GM12878 (cell line): ENCODE data around the gene ZSWIM7. TPM values are rescaled to one million over a fixed set of nuclear protein-coding genes. Genes with fewer than 3 reads are reported as not detected.

Source experiments
- ATAC-seq: fragments of 200-7000 bp; cut with Tn5 transposase; 3 replicates; pipeline ENCODE4 v1.9.1; 2020; ENCODE audit warnings: mild to moderate bottlenecking, moderate library complexity
- BruUV-seq: library from RNA; stranded (reverse); fragments of 400-500 nt; replicated peaks from 2 replicates; lab custom pipeline; 2021; lab: Mats Ljungman, UMichigan
- CTCF ChIA-PET: fragments of 300-600 bp; sonication (Branson Sonifier 250); formaldehyde crosslinking; extraction: SDS; loops from one replicate; lab custom pipeline; 2021; ENCODE audit warnings: inconsistent platforms; lab: Yijun Ruan, JAX
- POLR2A ChIA-PET: fragments of 350-600 bp; formaldehyde crosslinking; extraction: SDS; loops from one replicate; lab custom pipeline; 2021; ENCODE audit warnings: inconsistent platforms; lab: Charles Lee
- RAD21 ChIA-PET: fragments of 300-600 bp; sonication (Branson Sonifier 250); formaldehyde crosslinking; loops from one replicate; lab custom pipeline; 2023; ENCODE audit warnings: antibody characterized with exemption; ENCODE audit not compliant: unreplicated experiment; lab: Charles Lee
- SMC1A ChIA-PET: fragments of 300-600 bp; sonication (Branson Sonifier 250); formaldehyde crosslinking; loops from one replicate; lab custom pipeline; 2023; ENCODE audit not compliant: unreplicated experiment, uncharacterized antibody; lab: Charles Lee
- DNase-seq: peaks from one replicate; pipeline ENCODE4 v3.0.0-alpha.2; 2011; ENCODE audit warnings: low read depth, low spot score
- FAIRE-seq: peaks from 3 replicates; lab custom pipeline; 2011; peaks lifted over from hg19 to GRCh38; lab: Jason Lieb, UNC
- H2AFZ ChIP-seq: 2 replicates; pipeline ENCODE4 v1.6.0; 2011; ENCODE audit warnings: low read depth, low read length, control low read depth; ENCODE audit not compliant: control insufficient read depth
- H3K27ac ChIP-seq: 2 replicates; pipeline ENCODE4 v1.5.1; 2011; ENCODE audit warnings: control low read depth; ENCODE audit not compliant: control insufficient read depth, insufficient read depth
- H3K27me3 ChIP-seq, 2 experiments: replicated peaks in 1 of 2; 2 replicates each; pipeline versions ENCODE4 v1.6.0 to v1.6.1; 2011; ENCODE audit warnings: low read length in 1 of 2; ENCODE audit not compliant: control insufficient read depth in 2 of 2, insufficient read depth in 2 of 2
- H3K36me3 ChIP-seq, 2 experiments: 2 replicates each; pipeline ENCODE4 v1.5.1; 2011; ENCODE audit warnings: low read length in 1 of 2; ENCODE audit not compliant: control insufficient read depth in 2 of 2, insufficient read depth in 2 of 2
- H3K4me1 ChIP-seq: 2 replicates; pipeline ENCODE4 v1.6.1; 2011; ENCODE audit warnings: mild to moderate bottlenecking, low read length, moderate library complexity, mixed read lengths; ENCODE audit not compliant: control insufficient read depth, insufficient read depth
- H3K4me2 ChIP-seq: 2 replicates; pipeline ENCODE4 v1.6.0; 2011; ENCODE audit warnings: control low read depth; ENCODE audit not compliant: control insufficient read depth, insufficient read depth
- H3K4me3 ChIP-seq: fragments of 200-600 bp; sonication (generic); 2 replicates; pipeline ENCODE4 v1.5.1; 2016
- H3K79me2 ChIP-seq: 2 replicates; pipeline ENCODE4 v1.6.0; 2011; ENCODE audit warnings: low read length; ENCODE audit not compliant: control insufficient read depth, insufficient read depth
- H3K9ac ChIP-seq: 2 replicates; pipeline ENCODE4 v1.8.0; 2011; ENCODE audit warnings: low read length, control low read depth, mixed read lengths; ENCODE audit not compliant: control insufficient read depth, insufficient read depth
- H3K9me3 ChIP-seq: replicated peaks from 3 replicates; pipeline ENCODE4 v1.5.1; 2011; ENCODE audit warnings: mild to moderate bottlenecking, low read length; ENCODE audit not compliant: control insufficient read depth, insufficient read depth
- H4K20me1 ChIP-seq: 2 replicates; pipeline ENCODE4 v1.6.0; 2011; ENCODE audit not compliant: control insufficient read depth, insufficient read depth
- ATF3 ChIP-seq: IDR thresholded peaks from 2 replicates; pipeline ENCODE4 v1.6.1; 2011; ENCODE audit warnings: low read depth, mild to moderate bottlenecking, low read length, moderate library complexity, borderline replicate concordance; ENCODE audit errors: extremely low read depth
- BCL3 ChIP-seq: IDR thresholded peaks from 2 replicates; pipeline ENCODE4 v1.6.1; 2011; ENCODE audit warnings: borderline replicate concordance, low read depth, mild to moderate bottlenecking, moderate library complexity, low read length; ENCODE audit not compliant: insufficient read depth, poor library complexity, severe bottlenecking
- BHLHE40 ChIP-seq, 2 experiments: fragments of 450-650 bp in 1 of 2; IDR thresholded peaks; 2 replicates each; pipeline ENCODE4 v1.6.1; 2011 to 2017; ENCODE audit warnings: low read depth in 2 of 2, borderline replicate concordance in 1 of 2, improper control_type of control experiment in 1 of 2, low read length in 1 of 2, mild to moderate bottlenecking in 1 of 2
- BRCA1 ChIP-seq: IDR thresholded peaks from 2 replicates; pipeline ENCODE4 v1.6.1; 2011; ENCODE audit warnings: low read depth, low read length, improper control_type of control experiment
- EZH2 ChIP-seq: IDR thresholded peaks from 2 replicates; pipeline ENCODE4 v1.6.1; 2012; ENCODE audit warnings: low read depth, mild to moderate bottlenecking, control low read depth, inconsistent platforms, low read length, borderline replicate concordance; ENCODE audit not compliant: control insufficient read depth
- GABPA ChIP-seq: IDR thresholded peaks from 2 replicates; pipeline ENCODE4 v1.6.1; 2014; ENCODE audit warnings: antibody characterized with exemption, low read depth, mild to moderate bottlenecking, inconsistent platforms
- HCFC1 ChIP-seq: fragments of 150-350 bp; IDR thresholded peaks from 2 replicates; pipeline ENCODE4 v1.6.1; 2014; ENCODE audit warnings: low read length
- JUNB ChIP-seq: IDR thresholded peaks from 2 replicates; pipeline ENCODE4 v1.6.1; 2016; ENCODE audit warnings: antibody characterized with exemption, mild to moderate bottlenecking
- LARP7 ChIP-seq: fragments of 450-650 bp; IDR thresholded peaks from 2 replicates; pipeline ENCODE4 v1.6.1; 2017; ENCODE audit warnings: mild to moderate bottlenecking
- POLR2A ChIP-seq: IDR thresholded peaks from 2 replicates; pipeline ENCODE4 v1.6.1; 2011; ENCODE audit warnings: low read depth, mild to moderate bottlenecking, low read length
- SKIL ChIP-seq: fragments of 450-650 bp; IDR thresholded peaks from 2 replicates; pipeline ENCODE4 v1.6.1; 2017; ENCODE audit warnings: mild to moderate bottlenecking, low read depth, inconsistent platforms; ENCODE audit not compliant: poor library complexity, severe bottlenecking
- TCF7 ChIP-seq: IDR thresholded peaks from 2 replicates; pipeline ENCODE4 v1.6.1; 2014; ENCODE audit warnings: antibody characterized with exemption, borderline replicate concordance
- YBX1 ChIP-seq: fragments of 450-650 bp; IDR thresholded peaks from 2 replicates; pipeline ENCODE4 v1.6.1; 2016; ENCODE audit warnings: antibody characterized with exemption
- ZBED1 ChIP-seq: IDR thresholded peaks from 2 replicates; pipeline ENCODE4 v1.6.1; 2016; ENCODE audit warnings: borderline replicate concordance
- WGBS: methylation state at CpG from one replicate; pipeline ENCODE4 v1.1.6; 2016; ENCODE audit warnings: low lambda C conversion rate; ENCODE audit not compliant: insufficient replicate concordance, insufficient coverage; ENCODE audit errors: missing lambda C conversion rate; 5-methylcytosine and 5-hydroxymethylcytosine counted together
- in situ Hi-C: fragments of 300-500 bp; cut with MboI; formaldehyde crosslinking; loops from 9 replicates; pipeline ENCODE4 v1.14.3; 2018; ENCODE audit warnings: mixed read lengths
- intact Hi-C: fragments of 100-400 bp; cut with micrococcal nuclease; formaldehyde crosslinking; loops from one replicate; pipeline ENCODE4 v1.14.2; 2022; ENCODE audit not compliant: unreplicated experiment
- polyA plus RNA-seq, 11 experiments: library from polyadenylated mRNA; depleted of rRNA in 4 of 11; unstranded in 6 of 11; stranded (reverse) in 5 of 11; fragments of >200 nt; fragmentation: Nextera tagmentation in 4 of 11; fragmentation: Illumina TruSeq in 1 of 11; extraction: Ambion mirVana in 4 of 11; extraction: Trizol in 1 of 11; gene quantifications; 1 replicate in 1 of 11; 2 replicates in 10 of 11; pipeline versions ENCODE4 v1.2.1 to v1.2.3, GENCODE V29; 2011 to 2016; ENCODE audit warnings: inconsistent platforms in 2 of 11, missing spikeins in 2 of 11, low read depth in 1 of 11
- total RNA-seq, 4 experiments: library from RNA; depleted of rRNA in 3 of 4; stranded (reverse); fragments of >200 nt in 3 of 4; fragmentation: Illumina TruSeq in 1 of 4; extraction: Trizol in 1 of 4; gene quantifications; 2 replicates each; pipeline versions ENCODE4 v1.2.1 to v1.2.3, GENCODE V29; 2013 to 2021

ZSWIM7 gene
- total and polyA plus RNA-seq, 10 of the 15 experiments (the other 5 are each of a cell fraction or from before 2014, with no cell fraction given): 7.0 to 26.6 (median 9.9) TPM

- intact Hi-C loops: no loop called here
- ChIA-PET RAD21 (no interaction called here), SMC1A (interaction anchor here (0.7 kb wide), 1 partner anchor 44 kb away, joined by 3 read pairs; no protein-coding TSS in a partner anchor)
- Histone ChIP-seq H3K9ac (no peak overlapping the region), H3K36me3 (peaks cover 6 to 40% of the 10 kb centered on the region in 2 experiments), H3K9me3 (no peaks in the 10 kb centered on the region; the same call in 2 of the 3 replicates), H2AFZ (no peak overlapping the region), H3K27ac (no peak overlapping the region), H3K4me2 (no peak overlapping the region), H3K27me3 (no peaks in the 10 kb centered on the region), H3K79me2 (no peaks in the 10 kb centered on the region), H4K20me1 (no peaks in the 10 kb centered on the region), H3K4me3 (no peak overlapping the region)
- no peak for FAIRE-seq
- BruUV-seq: no TSS peak
- no peak for ATAC-seq
- TF ChIP-seq ZBED1: no peak
- no peak for TF ChIP-seq JUNB
- no peak for TF ChIP-seq GABPA
- TF ChIP-seq HCFC1: no peak
- TF ChIP-seq BHLHE40 (IDR thresholded peaks at IDR 0.05; ENCODE audit: borderline replicate concordance in 1 of 2, low read depth in 2 of 2, low read length in 1 of 2): no peak
- TF ChIP-seq, all 136 proteins: peak for 0
- CTCF ChIA-PET: no interaction called here
- WGBS: 91% methylated on average over 4 of the region's 4 CpGs
- in situ Hi-C loops: no loop called here
- H3K4me1 ChIP-seq: no peaks in the 10 kb centered on the region
- POLR2A ChIA-PET: no interaction called here
- DNase-seq: no peak
Observed at GRCh38 chr17:16040710-16041251, 41.3 kb upstream of the ZSWIM7 start.

- Histone ChIP-seq H3K79me2 (no peaks in the 10 kb centered on the region), H3K36me3 (peaks cover 7 to 53% of the 10 kb centered on the region in 2 experiments), H3K4me2 (no peak overlapping the region), H3K27ac (no peak overlapping the region), H3K27me3 (no peaks in the 10 kb centered on the region), H3K4me1 (no peaks in the 10 kb centered on the region), H3K9me3 (no peaks in the 10 kb centered on the region; the same call in 2 of the 3 replicates), H2AFZ (no peak overlapping the region), H4K20me1 (no peaks in the 10 kb centered on the region), H3K9ac (no peak overlapping the region), H3K4me3 (no peak overlapping the region)
- no peak for DNase-seq
- RAD21 ChIA-PET: no interaction called here
- POLR2A ChIA-PET: no interaction called here
- ATAC-seq: no peak
- in situ Hi-C loops: no loop called here
- SMC1A ChIA-PET: interaction anchor here (1.0 to 1.1 kb wide), 2 partner anchors 19 to 25 kb away, joined by 3 read pairs; no protein-coding TSS in a partner anchor
- CTCF ChIA-PET: interaction anchor here (0.7 kb wide), 1 partner anchor 38 kb away, joined by 3 read pairs; the partner anchor contains the start of genes TTC19 and ZSWIM7
- intact Hi-C loops: no loop called here
- no TSS peak for BruUV-seq
- no peak for FAIRE-seq
- no peak for TF ChIP-seq BCL3
- TF ChIP-seq EZH2: no peak
- TF ChIP-seq TCF7: no peak
- TF ChIP-seq YBX1: no peak
- TF ChIP-seq BRCA1: no peak
- TF ChIP-seq POLR2A: no peak
- no peak for TF ChIP-seq ATF3
- no peak for TF ChIP-seq SKIL
- TF ChIP-seq LARP7: no peak
Observed at GRCh38 chr17:16037636-16038035, 38.1 kb upstream of the ZSWIM7 start.
